IMR-90 (cell line): ENCODE results near the gene PID1. TPM values are rescaled to one million over a fixed set of nuclear protein-coding genes. Genes with fewer than 3 reads are reported as not detected.

Experiments
- ATAC-seq: fragments of 200-7000 bp; cut with Tn5 transposase; 2 replicates; pipeline ENCODE4 v1.9.1; 2020; ENCODE audit warnings: low read depth, mild to moderate bottlenecking, moderate library complexity
- BruUV-seq: library from RNA; stranded (reverse); fragments of 400-500 nt; replicated peaks from 2 replicates; lab custom pipeline; 2021; lab: Mats Ljungman, UMichigan
- CTCF ChIA-PET: fragments of 300-600 bp; formaldehyde crosslinking; extraction: SDS; loops from one replicate; lab custom pipeline; 2021; ENCODE audit warnings: antibody characterized with exemption; lab: Yijun Ruan, JAX
- POLR2A ChIA-PET: fragments of 300-600 bp; sonication (Branson Sonifier 250); formaldehyde crosslinking; loops from one replicate; lab custom pipeline; 2022; ENCODE audit warnings: antibody characterized with exemption; ENCODE audit not compliant: unreplicated experiment; lab: Charles Lee
- DNase-seq: peaks from one replicate; pipeline ENCODE4 v3.0.0; 2013
- H2AFZ ChIP-seq: replicated peaks from 2 replicates; pipeline ENCODE3; 2013; ENCODE audit warnings: low read length, mild to moderate bottlenecking; ENCODE audit not compliant: poor library complexity
- H2AK5ac ChIP-seq: 2 replicates; pipeline ENCODE4 v1.6.1; 2013; ENCODE audit warnings: low read depth, low read length, inconsistent platforms
- H2AK9ac ChIP-seq: replicated peaks from 2 replicates; pipeline ENCODE3; 2013; ENCODE audit warnings: mild to moderate bottlenecking, low read depth, low read length, moderate library complexity; ENCODE audit not compliant: poor library complexity
- H2BK120ac ChIP-seq: 2 replicates; pipeline ENCODE4 v1.6.1; 2013; ENCODE audit warnings: low read depth, low read length, inconsistent platforms
- H2BK15ac ChIP-seq: 3 replicates; pipeline ENCODE4 v1.6.1; 2013; ENCODE audit warnings: low read depth, low read length, inconsistent platforms
- H2BK20ac ChIP-seq: 2 replicates; pipeline ENCODE4 v1.6.1; 2013; ENCODE audit warnings: low read depth, mild to moderate bottlenecking, inconsistent platforms, low read length, moderate library complexity
- H2BK5ac ChIP-seq: 2 replicates; pipeline ENCODE4 v1.6.1; 2013; ENCODE audit warnings: mild to moderate bottlenecking, low read depth, low read length, inconsistent platforms; ENCODE audit not compliant: poor library complexity, severe bottlenecking
- H3K14ac ChIP-seq: replicated peaks from 2 replicates; pipeline ENCODE4 v1.6.1; 2013; ENCODE audit warnings: low read depth, low read length, inconsistent platforms
- H3K18ac ChIP-seq: 2 replicates; pipeline ENCODE4 v1.6.1; 2013; ENCODE audit warnings: low read depth, low read length, control low read depth
- H3K23ac ChIP-seq: 2 replicates; pipeline ENCODE4 v1.6.1; 2013; ENCODE audit warnings: low read depth, low read length, inconsistent platforms
- H3K27ac ChIP-seq: 2 replicates; pipeline ENCODE4 v1.5.1; 2013; ENCODE audit warnings: mild to moderate bottlenecking, control low read depth, low read length; ENCODE audit not compliant: insufficient read depth
- H3K27me3 ChIP-seq: 2 replicates; pipeline ENCODE4 v1.6.1; 2013; ENCODE audit warnings: low read length; ENCODE audit not compliant: control insufficient read depth, insufficient read depth
- H3K36me3 ChIP-seq: 2 replicates; pipeline ENCODE4 v1.6.1; 2013; ENCODE audit warnings: low read length, mixed read lengths; ENCODE audit not compliant: control insufficient read depth, insufficient read depth
- H3K4ac ChIP-seq: 2 replicates; pipeline ENCODE4 v1.6.1; 2013; ENCODE audit warnings: low read depth, low read length, inconsistent platforms
- H3K4me1 ChIP-seq: 2 replicates; pipeline ENCODE4 v1.6.1; 2013; ENCODE audit warnings: low read length, mixed read lengths; ENCODE audit not compliant: control insufficient read depth, insufficient read depth
- H3K4me2 ChIP-seq: 2 replicates; pipeline ENCODE4 v1.6.1; 2013; ENCODE audit warnings: low read depth, mild to moderate bottlenecking, control low read depth, low read length, moderate library complexity
- H3K4me3 ChIP-seq: 2 replicates; pipeline ENCODE4 v1.5.1; 2013; ENCODE audit warnings: low read depth, mild to moderate bottlenecking, control low read depth, low read length, moderate library complexity; ENCODE audit not compliant: insufficient read depth
- H3K56ac ChIP-seq: 2 replicates; pipeline ENCODE4 v1.6.1; 2013; ENCODE audit warnings: low read length, inconsistent platforms; ENCODE audit not compliant: insufficient read depth; ENCODE audit errors: extremely low read depth
- H3K79me1 ChIP-seq, 2 experiments: 2 replicates each; pipeline ENCODE4 v1.6.1; 2013; ENCODE audit warnings: low read length in 2 of 2, inconsistent platforms in 1 of 2, low read depth in 1 of 2
- H3K9ac ChIP-seq: 2 replicates; pipeline ENCODE4 v1.6.1; 2013; ENCODE audit warnings: low read depth, low read length, control low read depth
- H3K9me1 ChIP-seq: 2 replicates; pipeline ENCODE4 v1.6.1; 2013; ENCODE audit warnings: low read length, inconsistent platforms; ENCODE audit not compliant: insufficient read depth
- H3K9me3 ChIP-seq: 2 replicates; pipeline ENCODE4 v1.6.1; 2013; ENCODE audit warnings: low read length; ENCODE audit not compliant: control insufficient read depth, insufficient read depth
- H4K20me1 ChIP-seq: 2 replicates; pipeline ENCODE4 v1.6.1; 2013; ENCODE audit warnings: low read length, inconsistent platforms; ENCODE audit not compliant: insufficient read depth
- H4K5ac ChIP-seq: 2 replicates; pipeline ENCODE4 v1.6.1; 2013; ENCODE audit warnings: mild to moderate bottlenecking, low read depth, low read length, control low read depth
- H4K8ac ChIP-seq, 2 experiments: 2 replicates each; pipeline ENCODE4 v1.6.1; 2013; ENCODE audit warnings: low read depth in 2 of 2, low read length in 2 of 2, control low read depth in 1 of 2, inconsistent platforms in 1 of 2
- H4K91ac ChIP-seq: 2 replicates; pipeline ENCODE4 v1.6.1; 2013; ENCODE audit warnings: low read depth, low read length, inconsistent platforms; ENCODE audit not compliant: insufficient read depth
- BHLHE40 ChIP-seq: fragments of 150-350 bp; IDR thresholded peaks from 2 replicates; pipeline ENCODE4 v1.6.1; 2016; ENCODE audit warnings: mild to moderate bottlenecking, low read depth, low read length
- CHD1 ChIP-seq: IDR thresholded peaks from 2 replicates; pipeline ENCODE4 v1.6.1; 2012; ENCODE audit warnings: low read depth, low read length, improper control_type of control experiment
- MAFK ChIP-seq: IDR thresholded peaks from 2 replicates; pipeline ENCODE4 v1.6.1; 2012; ENCODE audit warnings: low read depth, low read length, improper control_type of control experiment
- POLR2A ChIP-seq: IDR thresholded peaks from 2 replicates; pipeline ENCODE4 v1.6.1; 2012; ENCODE audit warnings: mild to moderate bottlenecking, low read depth, low read length
- RAD21 ChIP-seq: IDR thresholded peaks from 2 replicates; pipeline ENCODE4 v1.6.1; 2012; ENCODE audit warnings: low read length, improper control_type of control experiment
- RCOR1 ChIP-seq: IDR thresholded peaks from 2 replicates; pipeline ENCODE4 v1.6.1; 2012; ENCODE audit warnings: mild to moderate bottlenecking, low read length, improper control_type of control experiment; ENCODE audit not compliant: insufficient replicate concordance
- RFX5 ChIP-seq: IDR thresholded peaks from 2 replicates; pipeline ENCODE4 v1.8.0; 2012; ENCODE audit warnings: low read depth, mild to moderate bottlenecking, low read length, moderate library complexity
- WGBS, 2 experiments: methylation state at CpG; one replicate each; pipeline versions ENCODE4 v1.1.5 to v1.1.7; 2013; ENCODE audit warnings: missing lambda C conversion rate in 2 of 2; ENCODE audit not compliant: insufficient read length in 1 of 2; ENCODE audit errors: extremely low coverage in 2 of 2; 5-methylcytosine and 5-hydroxymethylcytosine counted together
- dilution Hi-C: fragments of 300-500 bp; cut with HindIII; formaldehyde crosslinking; loops from one replicate; pipeline ENCODE4 v1.14.3; 2018; ENCODE audit warnings: low sequenced_read_pairs; ENCODE audit not compliant: unreplicated experiment
- in situ Hi-C: fragments of 300-500 bp; cut with MboI; formaldehyde crosslinking; loops from 3 replicates; pipeline ENCODE4 v1.14.3; 2019; ENCODE audit warnings: low sequenced_read_pairs, inconsistent platforms, mixed read lengths
- intact Hi-C: fragments of 100-400 bp; cut with micrococcal nuclease; formaldehyde crosslinking; loops from 2 replicates; pipeline ENCODE4 v1.10.0; 2022
- polyA plus RNA-seq, 3 experiments: library from polyadenylated mRNA; depleted of rRNA; stranded (reverse); fragments of >200 nt; gene quantifications; 2 replicates each; pipeline ENCODE4 v1.2.3, GENCODE V29; 2012; ENCODE audit warnings: low replicate concordance in 1 of 3
- total RNA-seq: library from RNA; depleted of rRNA; stranded (reverse); fragments of >200 nt; gene quantifications from 2 replicates; pipeline ENCODE4 v1.2.3, GENCODE V29; 2012

Gene PID1
- total and polyA plus RNA-seq, 2 of the 4 experiments (the other 2 are of a cell fraction) = 0.90 to 1.9 TPM

- H2AK9ac ChIP-seq = no peak overlapping the region
- no peak overlapping the region for H2BK5ac ChIP-seq
- TF ChIP-seq RCOR1 = no peak
- TF ChIP-seq MAFK = no peak
- no peak for TF ChIP-seq RAD21
- TF ChIP-seq RFX5 = no peak
- no peak for TF ChIP-seq POLR2A
- TF ChIP-seq CHD1 = no peak
- TF ChIP-seq BHLHE40 = no peak
- H3K4ac ChIP-seq = no peak overlapping the region
- no peak overlapping the region for H4K5ac ChIP-seq
- no CpG with 5 or more reads among the region's 4 CpGs for WGBS, 2 experiments
- no peaks in the 10 kb centered on the region for H3K79me1 ChIP-seq
- no TSS peak for BruUV-seq
- H3K14ac ChIP-seq = no peak overlapping the region
- no peak overlapping the region for H3K9ac ChIP-seq
- H3K56ac ChIP-seq = no peak overlapping the region
- H2BK120ac ChIP-seq = no peak overlapping the region
- dilution Hi-C loops (no loop called here), in situ Hi-C loops (no loop called here), intact Hi-C loops (no loop called here)
- no peak overlapping the region for H3K4me2 ChIP-seq
- no peak overlapping the region for H3K4me3 ChIP-seq
- no peak overlapping the region for H2BK15ac ChIP-seq
- DNase-seq (no peak), ATAC-seq (no peak)
- H2BK20ac ChIP-seq = no peak overlapping the region
- CTCF ChIA-PET = no interaction called here
- H3K9me3 ChIP-seq = peaks cover 7% of the 10 kb centered on the region
- H3K18ac ChIP-seq = no peak overlapping the region
- no peak overlapping the region for H3K23ac ChIP-seq
- H3K9me1 ChIP-seq = no peaks in the 10 kb centered on the region
- no peaks in the 10 kb centered on the region for H3K36me3 ChIP-seq
- no peaks in the 10 kb centered on the region for H3K4me1 ChIP-seq
- no peaks in the 10 kb centered on the region for H4K20me1 ChIP-seq
- POLR2A ChIA-PET = no interaction called here
- no peak overlapping the region for H2AK5ac ChIP-seq
- H3K27ac ChIP-seq = no peak overlapping the region
- H3K27me3 ChIP-seq = no peaks in the 10 kb centered on the region
- no peak overlapping the region for H4K8ac ChIP-seq
- no peak overlapping the region for H2AFZ ChIP-seq
- H4K91ac ChIP-seq = no peak overlapping the region
These were observed 204.9 kb downstream of the PID1 start for GRCh38 chr2:229066121-229066715.
